Osteocyte (in vitro differentiated cells): ENCODE measurements around the gene LINGO3. TPM values are rescaled to one million over a fixed set of nuclear protein-coding genes. Genes with fewer than 3 reads are reported as not detected.
A peak's percentile ranks its signal among the peaks of the same experiment; 100 is the strongest.

Experiments
- DNase-seq: peaks from one replicate; pipeline ENCODE4 v3.0.0; 2021; ENCODE audit warnings: mixed read lengths; ENCODE audit not compliant: unreplicated experiment; ENCODE audit errors: extremely low spot score
- H3K27ac Mint-ChIP-seq: one replicate; pipeline ENCODE4 v1.8.0; 2021; ENCODE audit warnings: mild to moderate bottlenecking, mixed read lengths; ENCODE audit not compliant: unreplicated experiment
- H3K27me3 Mint-ChIP-seq: one replicate; pipeline ENCODE4 v1.8.0; 2021; ENCODE audit warnings: mixed read lengths; ENCODE audit not compliant: unreplicated experiment
- H3K36me3 Mint-ChIP-seq: one replicate; pipeline ENCODE4 v1.8.0; 2021; ENCODE audit warnings: mixed read lengths; ENCODE audit not compliant: unreplicated experiment
- H3K4me1 Mint-ChIP-seq: one replicate; pipeline ENCODE4 v1.8.0; 2021; ENCODE audit warnings: mixed read lengths; ENCODE audit not compliant: unreplicated experiment
- H3K4me3 Mint-ChIP-seq: one replicate; pipeline ENCODE4 v1.8.0; 2021; ENCODE audit warnings: mild to moderate bottlenecking, moderate library complexity, mixed read lengths; ENCODE audit not compliant: unreplicated experiment
- H3K9me3 Mint-ChIP-seq: one replicate; pipeline ENCODE4 v1.8.0; 2021; ENCODE audit warnings: mixed read lengths; ENCODE audit not compliant: unreplicated experiment
- total RNA-seq: library from RNA; stranded (reverse); gene quantifications from 2 replicates; pipeline ENCODE4 v1.2.1, GENCODE V29; 2021
- TF ChIP-seq, protein P1 (sequence below): fragments of 200-600 bp; sonication (generic); IDR thresholded peaks from 2 replicates; pipeline ENCODE4 v1.5.0; 2021; ENCODE audit warnings: antibody characterized with exemption, mild to moderate bottlenecking, moderate library complexity

LINGO3 gene
- total RNA-seq, 1 donor from 2014 or later = 0.54 TPM

GRCh38 chr19:2332341-2333026, 24.5 kb upstream of the LINGO3 start:
- H3K27me3 Mint-ChIP-seq = no peaks in the 10 kb centered on the region
- H3K36me3 Mint-ChIP-seq = peaks cover 3% of the 10 kb centered on the region
- H3K9me3 Mint-ChIP-seq = no peaks in the 10 kb centered on the region
- H3K4me1 Mint-ChIP-seq = peaks cover 32% of the 10 kb centered on the region
- no peak for DNase-seq
- H3K27ac Mint-ChIP-seq = no peak overlapping the region
- TF ChIP-seq, protein P1, sequence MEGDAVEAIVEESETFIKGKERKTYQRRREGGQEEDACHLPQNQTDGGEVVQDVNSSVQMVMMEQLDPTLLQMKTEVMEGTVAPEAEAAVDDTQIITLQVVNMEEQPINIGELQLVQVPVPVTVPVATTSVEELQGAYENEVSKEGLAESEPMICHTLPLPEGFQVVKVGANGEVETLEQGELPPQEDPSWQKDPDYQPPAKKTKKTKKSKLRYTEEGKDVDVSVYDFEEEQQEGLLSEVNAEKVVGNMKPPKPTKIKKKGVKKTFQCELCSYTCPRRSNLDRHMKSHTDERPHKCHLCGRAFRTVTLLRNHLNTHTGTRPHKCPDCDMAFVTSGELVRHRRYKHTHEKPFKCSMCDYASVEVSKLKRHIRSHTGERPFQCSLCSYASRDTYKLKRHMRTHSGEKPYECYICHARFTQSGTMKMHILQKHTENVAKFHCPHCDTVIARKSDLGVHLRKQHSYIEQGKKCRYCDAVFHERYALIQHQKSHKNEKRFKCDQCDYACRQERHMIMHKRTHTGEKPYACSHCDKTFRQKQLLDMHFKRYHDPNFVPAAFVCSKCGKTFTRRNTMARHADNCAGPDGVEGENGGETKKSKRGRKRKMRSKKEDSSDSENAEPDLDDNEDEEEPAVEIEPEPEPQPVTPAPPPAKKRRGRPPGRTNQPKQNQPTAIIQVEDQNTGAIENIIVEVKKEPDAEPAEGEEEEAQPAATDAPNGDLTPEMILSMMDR = no peak
- H3K4me3 Mint-ChIP-seq = no peak overlapping the region

GRCh38 chr19:2331601-2332246, 23.8 kb upstream of the LINGO3 start:
- H3K4me1 Mint-ChIP-seq = peaks cover 36% of the 10 kb centered on the region
- no peaks in the 10 kb centered on the region for H3K27me3 Mint-ChIP-seq
- TF ChIP-seq, protein P1 = no peak
- H3K27ac Mint-ChIP-seq = no peak overlapping the region
- H3K9me3 Mint-ChIP-seq = no peaks in the 10 kb centered on the region
- H3K36me3 Mint-ChIP-seq = peaks cover 3% of the 10 kb centered on the region
- no peak overlapping the region for H3K4me3 Mint-ChIP-seq
- no peak for DNase-seq

DNA sequence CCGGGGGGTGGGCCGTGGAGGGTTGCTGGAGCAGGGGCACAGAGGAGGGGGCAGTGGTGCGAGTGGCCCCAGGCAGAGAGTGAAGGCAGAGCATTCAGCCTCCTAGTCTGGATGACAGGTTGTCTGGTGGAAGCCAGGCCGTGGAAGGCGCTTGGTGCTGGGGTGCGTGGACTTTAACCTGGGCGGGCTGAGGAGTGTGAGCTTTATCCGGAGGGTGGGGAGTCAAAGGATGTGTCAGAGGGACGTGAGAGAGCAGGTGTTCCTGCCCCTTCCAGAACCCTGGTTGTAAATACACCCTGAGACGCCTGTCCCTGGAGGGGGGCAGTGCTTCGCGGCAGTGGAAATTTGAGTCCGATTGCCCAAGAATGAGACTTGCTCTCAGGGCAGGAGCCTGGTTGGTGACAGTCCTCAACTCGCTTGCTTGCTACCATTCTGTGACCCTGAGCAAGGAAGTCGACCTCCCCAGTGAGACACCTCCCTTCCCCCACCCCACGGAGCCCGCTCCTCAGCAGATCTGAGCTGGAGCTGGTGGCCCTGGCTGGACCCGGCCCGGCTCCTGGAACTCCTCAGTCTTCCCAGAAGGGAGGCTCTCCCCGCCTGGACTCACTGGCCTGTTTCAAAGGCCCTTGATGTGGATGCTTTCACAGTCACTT, 22.8 kb upstream of the LINGO3 start:
- H3K4me3 Mint-ChIP-seq = peak overlapping the region; percentile 50
- H3K9me3 Mint-ChIP-seq = no peaks in the 10 kb centered on the region
- TF ChIP-seq, protein P1 = no peak
- DNase-seq = no peak
- no peaks in the 10 kb centered on the region for H3K27me3 Mint-ChIP-seq
- peaks cover 6% of the 10 kb centered on the region for H3K36me3 Mint-ChIP-seq
- peaks cover 43% of the 10 kb centered on the region for H3K4me1 Mint-ChIP-seq
- peak overlapping the region; percentile 27 for H3K27ac Mint-ChIP-seq

- no peak for DNase-seq
- Mint-ChIP-seq H3K4me1 (peaks cover 43% of the 10 kb centered on the region), H3K36me3 (peaks cover 7% of the 10 kb centered on the region), H3K4me3 (peak overlapping the region; percentile 50), H3K9me3 (no peaks in the 10 kb centered on the region), H3K27me3 (no peaks in the 10 kb centered on the region), H3K27ac (no peak overlapping the region)
- TF ChIP-seq, protein P1 = no peak
These were observed 22.3 kb upstream of the LINGO3 start for GRCh38 chr19:2330255-2330631.

DNA sequence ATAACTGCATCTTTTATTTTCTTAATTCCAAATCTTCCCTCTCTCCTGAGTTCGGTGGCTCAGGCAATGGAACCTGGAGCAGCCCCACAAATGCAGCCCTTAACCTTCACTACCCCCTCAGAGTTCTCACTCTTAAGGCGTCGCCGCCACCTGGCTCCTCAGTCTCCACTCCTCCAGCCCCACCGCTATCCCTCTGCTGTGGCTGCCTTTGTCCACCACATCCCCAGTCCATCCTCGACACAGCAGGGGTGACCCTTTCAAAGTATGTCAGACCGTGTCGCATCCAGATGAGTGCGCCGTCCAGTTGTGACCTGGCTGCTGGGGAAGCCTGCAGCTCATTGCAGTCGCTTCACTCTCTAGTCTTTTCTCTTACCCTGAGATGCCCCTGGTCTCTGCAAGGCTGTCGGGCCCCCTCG, 21.6 kb upstream of the LINGO3 start:
- Mint-ChIP-seq H3K27ac (peak overlapping the region; percentile 58), H3K27me3 (no peaks in the 10 kb centered on the region), H3K4me1 (peaks cover 43% of the 10 kb centered on the region), H3K36me3 (peaks cover 8% of the 10 kb centered on the region), H3K9me3 (no peaks in the 10 kb centered on the region), H3K4me3 (peak overlapping the region; percentile 79)
- TF ChIP-seq, protein P1 = no peak
- DNase-seq = no peak
